ENCODE measurements around the gene ZNF789. TPM values are rescaled to one million over a fixed set of nuclear protein-coding genes. Genes with fewer than 3 reads are reported as not detected.

The ZNF789 gene
- total and polyA plus RNA-seq, 2 of the 13 experiments (the other 11 are each of a cell fraction or from before 2014, with no cell fraction given), result 19.8 to 25.1 TPM

DNA sequence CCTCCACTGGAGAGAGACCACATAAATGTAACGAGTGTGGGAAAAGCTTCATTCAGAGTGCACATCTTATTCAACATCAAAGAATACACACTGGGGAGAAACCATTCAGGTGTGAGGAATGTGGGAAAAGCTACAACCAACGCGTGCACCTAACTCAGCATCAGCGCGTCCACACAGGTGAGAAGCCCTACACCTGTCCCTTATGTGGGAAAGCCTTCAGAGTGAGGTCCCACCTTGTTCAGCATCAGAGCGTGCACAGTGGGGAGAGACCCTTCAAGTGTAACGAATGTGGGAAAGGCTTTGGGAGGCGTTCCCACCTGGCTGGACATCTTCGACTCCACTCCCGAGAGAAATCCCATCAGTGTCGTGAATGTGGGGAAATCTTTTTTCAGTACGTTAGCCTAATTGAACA lies 58.7 kb downstream of the ZNF789 start:
- Histone ChIP-seq H3K27ac (ENCODE audit: extremely low read length, insufficient read depth, low read length) (no peak overlapping the region), H3K4me3 (replicated peaks in 1 of 3; ENCODE audit: insufficient read depth in 1 of 3, low read depth in 2 of 3, low read length in 3 of 3) (no peak overlapping the region), H3K4me1 (ENCODE audit: insufficient read depth, low read length) (no peaks in the 10 kb centered on the region), H3K9ac (ENCODE audit: insufficient read depth, low read depth, low read length) (no peak overlapping the region), H3K27me3 (ENCODE audit: control insufficient read depth in 1 of 2, insufficient read depth in 2 of 2, low read length in 2 of 2) (no peaks in the 10 kb centered on the region), H4K20me1 (ENCODE audit: insufficient read depth, low read length) (no peaks in the 10 kb centered on the region), H3K9me3 (ENCODE audit: low read length) (no peaks in the 10 kb centered on the region), H3K4me2 (ENCODE audit: low read depth, low read length) (no peak overlapping the region), H3K36me3 (replicated peaks in 1 of 2; ENCODE audit: control insufficient read depth in 1 of 2, insufficient read depth in 2 of 2, low read length in 2 of 2) (peaks cover 8 to 47% of the 10 kb centered on the region in 2 experiments; a peak in 4 of 5 replicates), H3K79me2 (ENCODE audit: insufficient read depth, low read length) (no peaks in the 10 kb centered on the region), H2AFZ (ENCODE audit: low read length) (no peak overlapping the region)
- ChIA-PET POLR2A (interaction anchor here (1.5 kb wide), 1 partner anchor 26 kb away, joined by 3 read pairs; the partner anchor contains the start of gene ZKSCAN5), CTCF (ENCODE audit: low intra/inter-chr PET ratio, low total read pairs) (no interaction called here)
- no TSS peak for BruUV-seq (replicated peaks)
- intact Hi-C loops (cut with micrococcal nuclease; ENCODE audit: unreplicated experiment) (no loop called here), in situ Hi-C loops (cut with HindIII; ENCODE audit: extremely low pct_ligation_motif_present, low pct_unique_long_range_greater_than_20kb) (no loop called here)
- ATAC-seq (no peak), FAIRE-seq (no peak), DNase-seq (ENCODE audit: low spot score) (no peak)
- over 99% methylated on average over 12 of the region's 12 CpGs for WGBS (ENCODE audit: low lambda C conversion rate)
- TF ChIP-seq ZBTB49 (CRISPR knock-in tag; IDR thresholded peaks at IDR 0.05; ENCODE audit: borderline replicate concordance), result no peak
- no peak for TF ChIP-seq REL (CRISPR knock-in tag; conservative IDR thresholded peaks at IDR 0.05)
- no peak for TF ChIP-seq E2F1 (CRISPR knock-in tag; IDR thresholded peaks at IDR 0.05)
- TF ChIP-seq, protein P1, sequence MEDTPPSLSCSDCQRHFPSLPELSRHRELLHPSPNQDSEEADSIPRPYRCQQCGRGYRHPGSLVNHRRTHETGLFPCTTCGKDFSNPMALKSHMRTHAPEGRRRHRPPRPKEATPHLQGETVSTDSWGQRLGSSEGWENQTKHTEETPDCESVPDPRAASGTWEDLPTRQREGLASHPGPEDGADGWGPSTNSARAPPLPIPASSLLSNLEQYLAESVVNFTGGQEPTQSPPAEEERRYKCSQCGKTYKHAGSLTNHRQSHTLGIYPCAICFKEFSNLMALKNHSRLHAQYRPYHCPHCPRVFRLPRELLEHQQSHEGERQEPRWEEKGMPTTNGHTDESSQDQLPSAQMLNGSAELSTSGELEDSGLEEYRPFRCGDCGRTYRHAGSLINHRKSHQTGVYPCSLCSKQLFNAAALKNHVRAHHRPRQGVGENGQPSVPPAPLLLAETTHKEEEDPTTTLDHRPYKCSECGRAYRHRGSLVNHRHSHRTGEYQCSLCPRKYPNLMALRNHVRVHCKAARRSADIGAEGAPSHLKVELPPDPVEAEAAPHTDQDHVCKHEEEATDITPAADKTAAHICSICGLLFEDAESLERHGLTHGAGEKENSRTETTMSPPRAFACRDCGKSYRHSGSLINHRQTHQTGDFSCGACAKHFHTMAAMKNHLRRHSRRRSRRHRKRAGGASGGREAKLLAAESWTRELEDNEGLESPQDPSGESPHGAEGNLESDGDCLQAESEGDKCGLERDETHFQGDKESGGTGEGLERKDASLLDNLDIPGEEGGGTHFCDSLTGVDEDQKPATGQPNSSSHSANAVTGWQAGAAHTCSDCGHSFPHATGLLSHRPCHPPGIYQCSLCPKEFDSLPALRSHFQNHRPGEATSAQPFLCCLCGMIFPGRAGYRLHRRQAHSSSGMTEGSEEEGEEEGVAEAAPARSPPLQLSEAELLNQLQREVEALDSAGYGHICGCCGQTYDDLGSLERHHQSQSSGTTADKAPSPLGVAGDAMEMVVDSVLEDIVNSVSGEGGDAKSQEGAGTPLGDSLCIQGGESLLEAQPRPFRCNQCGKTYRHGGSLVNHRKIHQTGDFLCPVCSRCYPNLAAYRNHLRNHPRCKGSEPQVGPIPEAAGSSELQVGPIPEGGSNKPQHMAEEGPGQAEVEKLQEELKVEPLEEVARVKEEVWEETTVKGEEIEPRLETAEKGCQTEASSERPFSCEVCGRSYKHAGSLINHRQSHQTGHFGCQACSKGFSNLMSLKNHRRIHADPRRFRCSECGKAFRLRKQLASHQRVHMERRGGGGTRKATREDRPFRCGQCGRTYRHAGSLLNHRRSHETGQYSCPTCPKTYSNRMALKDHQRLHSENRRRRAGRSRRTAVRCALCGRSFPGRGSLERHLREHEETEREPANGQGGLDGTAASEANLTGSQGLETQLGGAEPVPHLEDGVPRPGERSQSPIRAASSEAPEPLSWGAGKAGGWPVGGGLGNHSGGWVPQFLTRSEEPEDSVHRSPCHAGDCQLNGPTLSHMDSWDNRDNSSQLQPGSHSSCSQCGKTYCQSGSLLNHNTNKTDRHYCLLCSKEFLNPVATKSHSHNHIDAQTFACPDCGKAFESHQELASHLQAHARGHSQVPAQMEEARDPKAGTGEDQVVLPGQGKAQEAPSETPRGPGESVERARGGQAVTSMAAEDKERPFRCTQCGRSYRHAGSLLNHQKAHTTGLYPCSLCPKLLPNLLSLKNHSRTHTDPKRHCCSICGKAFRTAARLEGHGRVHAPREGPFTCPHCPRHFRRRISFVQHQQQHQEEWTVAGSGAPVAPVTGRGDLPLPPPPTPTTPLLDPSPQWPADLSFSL (CRISPR knock-in tag; IDR thresholded peaks at IDR 0.05), result no peak
- no peak for TF ChIP-seq PRDM4 (CRISPR knock-in tag; IDR thresholded peaks at IDR 0.05; ENCODE audit: borderline replicate concordance)
- no peak for TF ChIP-seq ZNF10 (CRISPR knock-in tag; IDR thresholded peaks at IDR 0.05; ENCODE audit: borderline replicate concordance, low read depth)
- TF ChIP-seq, protein P2, sequence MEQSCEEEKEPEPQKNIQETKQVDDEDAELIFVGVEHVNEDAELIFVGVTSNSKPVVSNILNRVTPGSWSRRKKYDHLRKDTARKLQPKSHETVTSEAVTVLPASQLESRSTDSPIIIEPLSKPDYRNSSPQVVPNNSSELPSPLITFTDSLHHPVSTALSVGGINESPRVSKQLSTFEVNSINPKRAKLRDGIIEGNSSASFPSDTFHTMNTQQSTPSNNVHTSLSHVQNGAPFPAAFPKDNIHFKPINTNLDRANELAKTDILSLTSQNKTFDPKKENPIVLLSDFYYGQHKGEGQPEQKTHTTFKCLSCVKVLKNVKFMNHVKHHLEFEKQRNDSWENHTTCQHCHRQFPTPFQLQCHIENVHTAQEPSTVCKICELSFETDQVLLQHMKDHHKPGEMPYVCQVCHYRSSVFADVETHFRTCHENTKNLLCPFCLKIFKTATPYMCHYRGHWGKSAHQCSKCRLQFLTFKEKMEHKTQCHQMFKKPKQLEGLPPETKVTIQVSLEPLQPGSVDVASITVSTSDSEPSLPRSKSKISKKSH (CRISPR knock-in tag; IDR thresholded peaks at IDR 0.05; ENCODE audit: borderline replicate concordance), result no peak
- no peak for TF ChIP-seq PLRG1 (conservative IDR thresholded peaks at IDR 0.05)
- no peak for TF ChIP-seq YEATS4 (CRISPR knock-in tag; IDR thresholded peaks at IDR 0.05; ENCODE audit: borderline replicate concordance)

Data from HepG2 (cell line).